Renal cortex interstitium (tissue), 11 donors: ENCODE data around the gene GPC6. TPM values are rescaled to one million over a fixed set of nuclear protein-coding genes. Genes with fewer than 3 reads are reported as not detected.
"Not testable (repeated sequence)": the region's sequence is repeated elsewhere in the genome, so short reads cannot be mapped to it uniquely, and the experiment has no call there.

Experiments
- DNase-seq, 11 donors: peaks; one replicate each; pipeline ENCODE4 v3.0.0-alpha.2; 2013; ENCODE audit warnings: low read depth in 9 of 11, low spot score in 4 of 11; ENCODE audit errors: extremely low read depth in 1 of 11
- polyA plus RNA-seq, 3 donors: library from polyadenylated mRNA; unstranded; fragments of 120-200 nt; gene quantifications; one replicate each; pipeline ENCODE4 v1.2.1, GENCODE V29; 2013; ENCODE audit not compliant: insufficient read length in 3 of 3

Gene GPC6
- polyA plus RNA-seq, 3 donors, result 54.1 to 67.2 (median 57.5) TPM

- DNase-seq, result no peak
Observed at GRCh38 chr13:94198681-94199080, 972.1 kb downstream of the GPC6 start.

DNA sequence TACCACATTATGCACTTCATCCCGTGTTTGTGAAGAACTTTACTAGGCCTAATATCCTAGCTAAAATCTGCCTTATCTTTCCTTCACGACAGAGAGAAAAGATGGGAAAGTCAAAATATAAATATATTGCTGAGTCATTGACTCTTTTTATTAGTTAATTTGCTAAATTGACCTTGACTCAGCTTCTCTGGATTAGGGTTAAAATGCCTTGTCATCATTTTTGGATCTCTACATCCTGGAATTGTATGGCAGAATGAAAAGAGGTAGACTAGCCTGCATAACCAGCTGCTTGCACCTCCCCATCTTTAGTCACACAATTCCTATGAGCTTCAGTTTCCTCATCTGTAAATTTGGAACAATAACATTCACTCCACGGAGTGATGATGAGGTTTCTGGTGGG lies 972.5 kb downstream of the GPC6 start:
- no peak for DNase-seq

DNA sequence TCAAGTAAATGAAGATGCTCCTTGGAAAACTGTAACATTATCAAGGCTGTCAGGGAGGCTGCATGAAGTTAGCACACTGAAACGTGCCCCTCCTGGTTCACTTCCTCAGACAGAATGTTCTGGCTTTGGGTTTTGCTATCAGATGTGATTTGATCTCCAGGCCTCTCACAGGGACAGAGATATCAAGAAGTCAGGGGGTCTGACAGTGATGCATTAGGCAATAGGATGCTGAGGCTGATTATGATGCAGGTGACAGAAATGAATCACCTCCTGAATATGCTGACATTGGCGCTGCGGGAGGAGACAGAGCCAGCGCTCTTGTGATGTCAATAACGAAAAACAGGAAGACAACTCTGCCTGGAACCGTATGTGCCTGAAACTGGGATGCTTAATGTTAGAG lies 974.4 kb downstream of the GPC6 start:
- no peak for DNase-seq

- no peak for DNase-seq
Observed at GRCh38 chr13:94204163-94204562, 977.6 kb downstream of the GPC6 start.

DNA sequence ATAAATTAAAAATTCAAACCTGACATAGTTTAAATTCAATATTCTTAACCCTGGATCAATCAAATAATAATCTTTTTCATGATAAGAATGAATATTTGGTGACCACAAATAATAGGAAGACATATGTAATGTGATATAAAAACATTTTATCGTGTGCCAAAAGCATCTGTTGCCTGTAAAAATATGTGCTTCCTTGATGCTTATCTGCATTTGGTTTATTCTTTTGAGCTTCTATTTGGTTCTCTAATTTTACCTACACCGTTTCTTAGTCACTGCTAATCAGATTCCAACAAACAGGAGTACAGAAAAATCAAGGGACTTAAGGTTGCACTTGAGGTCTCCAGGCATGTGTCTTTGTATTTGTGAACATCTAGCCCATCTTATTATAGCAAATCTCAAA lies 978.3 kb downstream of the GPC6 start:
- DNase-seq, result no peak

DNA sequence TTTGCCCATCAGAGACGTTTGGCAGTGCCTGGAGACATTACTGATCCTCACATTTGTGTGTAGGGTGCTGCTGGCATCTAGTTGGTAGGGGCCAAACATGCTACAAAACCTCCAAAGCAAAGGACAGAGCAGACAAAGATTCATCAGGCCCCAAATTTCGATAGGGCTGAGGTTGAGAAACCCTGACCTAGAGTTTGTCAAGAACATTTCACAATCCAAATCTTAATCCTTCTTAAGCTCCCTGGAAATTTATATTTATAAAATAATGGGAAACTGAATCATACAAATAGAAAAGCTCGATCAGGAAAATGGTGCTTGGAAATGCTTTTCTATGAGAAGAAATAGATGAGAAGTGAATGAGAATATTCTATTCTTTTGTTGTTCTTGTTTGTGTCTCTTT lies 979.3 kb downstream of the GPC6 start:
- DNase-seq, result no peak

DNA sequence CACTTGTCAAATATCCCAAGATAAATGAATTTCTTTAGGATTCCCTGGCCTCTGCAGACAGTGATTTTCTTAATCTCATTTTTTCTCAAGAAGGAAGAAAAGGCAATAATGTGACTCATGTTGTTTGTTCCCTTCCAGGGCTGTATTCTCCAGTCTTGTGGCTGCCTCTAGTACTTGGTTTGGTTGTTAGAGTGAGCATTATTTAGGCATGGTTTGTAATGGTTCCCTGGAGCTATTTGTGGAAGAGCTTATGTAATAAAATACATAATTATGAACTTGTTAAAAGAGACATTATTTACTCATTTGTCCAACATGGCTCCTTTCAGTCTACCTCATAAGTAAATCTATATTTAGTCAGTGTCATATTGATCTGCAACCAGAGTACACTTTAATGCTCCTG lies 982.5 kb downstream of the GPC6 start:
- no peak for DNase-seq

GRCh38 chr13:94209913-94210312 lies 983.3 kb downstream of the GPC6 start:
- DNase-seq, result not testable (repeated sequence)

GRCh38 chr13:94210816-94211215 lies 984.2 kb downstream of the GPC6 start:
- DNase-seq, result peak in 9 of 11 donors; percentile 20 to 46 (median 34)

DNA sequence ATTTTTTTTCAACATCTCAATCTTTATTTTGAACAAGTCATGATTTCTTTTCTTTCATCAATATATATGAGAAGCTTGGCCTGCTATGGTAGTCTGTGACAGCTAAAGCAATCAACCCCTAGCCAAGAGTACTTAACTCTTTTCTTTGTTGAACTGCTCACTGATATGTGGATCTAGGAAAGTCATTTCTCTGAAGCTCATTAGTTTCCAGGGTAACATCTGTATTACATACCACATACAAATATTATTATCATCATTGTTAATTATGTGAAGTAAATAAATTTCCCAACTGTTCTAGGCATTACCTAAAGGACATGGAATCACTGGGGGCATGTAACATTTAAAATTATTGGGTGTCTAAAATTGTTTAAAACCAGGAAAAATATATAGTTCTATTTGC lies 985.6 kb downstream of the GPC6 start:
- DNase-seq, result no peak

DNA sequence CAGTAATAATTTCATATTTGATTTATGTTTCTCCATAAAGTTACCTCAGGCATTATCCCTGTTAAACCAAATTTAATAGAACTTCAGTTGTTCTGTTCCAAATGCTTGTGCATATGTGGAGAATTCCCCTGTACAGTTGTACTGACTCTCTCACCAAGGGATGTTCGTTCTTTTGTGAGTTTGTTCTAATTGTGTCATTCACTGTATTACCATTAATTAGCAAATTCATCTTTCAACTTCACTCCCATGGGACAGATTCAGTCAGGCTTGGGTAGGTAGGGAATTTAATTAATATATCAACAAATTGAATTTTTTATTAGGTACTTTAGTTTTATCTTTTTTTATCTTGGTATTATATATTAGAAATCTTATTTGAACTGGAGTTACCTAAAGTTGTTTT lies 987.5 kb downstream of the GPC6 start:
- no peak for DNase-seq

DNA sequence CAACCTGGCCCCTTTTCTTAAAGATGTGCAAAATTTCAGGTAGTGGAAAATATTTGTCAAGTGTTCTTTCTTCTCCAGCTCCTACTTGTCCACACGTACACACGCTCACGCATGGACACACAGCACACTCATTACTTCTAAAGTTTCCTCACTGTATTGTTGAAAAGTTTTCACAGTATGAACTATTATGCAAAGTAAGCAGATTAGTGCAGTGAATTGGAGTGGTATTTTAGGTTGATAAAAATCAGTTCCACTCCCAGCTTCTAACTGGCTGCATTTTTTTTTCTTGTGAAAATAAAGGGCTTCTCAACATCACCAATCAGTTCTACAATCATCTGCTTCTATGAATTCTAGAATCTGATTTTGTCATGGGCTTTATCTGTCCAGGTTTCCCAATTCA lies 988.4 kb downstream of the GPC6 start:
- DNase-seq, result no peak

DNA sequence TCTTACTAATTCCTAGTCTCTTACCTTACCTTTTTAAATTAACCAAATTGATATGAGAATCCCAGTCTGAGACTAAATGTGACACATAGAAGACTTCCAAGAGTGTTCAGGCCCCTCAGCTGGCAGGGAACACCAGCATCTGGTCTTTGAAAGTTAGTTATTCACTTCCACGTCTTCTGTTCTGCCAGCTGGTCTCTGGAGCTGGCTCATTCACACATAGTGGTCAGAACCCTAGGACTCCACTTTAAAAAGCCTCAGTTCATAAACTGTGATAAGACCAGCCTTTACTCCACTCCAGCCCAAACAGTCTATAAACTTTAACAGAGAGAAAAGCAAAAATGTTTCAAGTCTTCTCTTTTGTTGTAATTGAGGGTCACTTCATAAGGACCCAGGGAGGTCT lies 989.9 kb downstream of the GPC6 start:
- no peak for DNase-seq

GRCh38 chr13:94217370-94217769 lies 990.8 kb downstream of the GPC6 start:
- no peak for DNase-seq

GRCh38 chr13:94218537-94218936 lies 991.9 kb downstream of the GPC6 start:
- DNase-seq, result no peak

DNA sequence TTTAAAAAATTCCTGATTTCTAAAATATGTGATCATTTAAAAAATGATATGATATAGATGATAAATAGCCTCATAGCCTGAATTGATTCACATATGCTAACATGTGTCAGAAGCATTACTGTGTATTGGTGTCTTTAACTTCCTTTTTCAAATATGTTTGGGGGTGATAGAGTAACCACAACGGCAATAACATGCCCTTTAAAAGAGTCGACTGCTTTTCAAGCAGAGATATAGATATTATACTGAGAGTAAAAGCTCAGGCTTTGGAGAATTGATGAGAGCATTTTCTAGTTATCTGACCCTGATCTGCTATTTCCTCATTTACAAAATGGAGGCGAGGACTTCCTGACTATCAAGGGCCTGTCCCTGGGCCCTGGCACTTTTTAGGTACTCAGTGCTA lies 992.3 kb downstream of the GPC6 start:
- DNase-seq, result no peak

- DNase-seq, result no peak
Observed at GRCh38 chr13:94224670-94225069, 998.1 kb downstream of the GPC6 start.

DNA sequence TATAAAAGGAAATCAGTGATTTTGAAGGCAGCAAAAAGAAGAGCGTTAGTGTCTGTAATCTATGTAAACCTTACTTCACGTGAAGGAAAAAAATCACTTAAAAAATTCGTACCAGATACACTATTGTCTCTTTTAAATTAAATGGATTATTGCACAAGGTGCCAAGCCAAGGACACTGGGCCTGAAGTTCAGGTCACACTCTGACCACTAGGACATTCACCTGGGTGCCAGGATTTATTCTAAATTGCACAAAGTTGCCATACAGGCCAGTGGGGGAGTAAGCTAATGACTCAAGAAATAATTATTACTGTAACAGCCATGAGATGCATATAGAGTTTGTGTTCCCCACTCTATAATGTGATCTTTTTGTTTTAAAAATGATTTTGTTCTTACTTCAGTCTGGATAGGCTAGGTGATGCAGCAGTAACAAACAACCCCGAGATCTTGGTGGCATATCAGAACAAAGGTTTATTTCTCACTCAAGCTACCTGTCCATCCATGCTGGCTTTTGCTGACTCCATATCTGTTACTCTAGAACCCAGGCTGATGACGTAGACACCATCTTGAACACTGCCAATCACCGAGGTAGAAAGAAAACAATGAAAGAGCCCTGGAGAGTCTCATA lies 1000.8 kb downstream of the GPC6 start:
- no peak for DNase-seq

GRCh38 chr13:94228763-94229162 lies 1002.2 kb downstream of the GPC6 start:
- DNase-seq, result no peak

DNA sequence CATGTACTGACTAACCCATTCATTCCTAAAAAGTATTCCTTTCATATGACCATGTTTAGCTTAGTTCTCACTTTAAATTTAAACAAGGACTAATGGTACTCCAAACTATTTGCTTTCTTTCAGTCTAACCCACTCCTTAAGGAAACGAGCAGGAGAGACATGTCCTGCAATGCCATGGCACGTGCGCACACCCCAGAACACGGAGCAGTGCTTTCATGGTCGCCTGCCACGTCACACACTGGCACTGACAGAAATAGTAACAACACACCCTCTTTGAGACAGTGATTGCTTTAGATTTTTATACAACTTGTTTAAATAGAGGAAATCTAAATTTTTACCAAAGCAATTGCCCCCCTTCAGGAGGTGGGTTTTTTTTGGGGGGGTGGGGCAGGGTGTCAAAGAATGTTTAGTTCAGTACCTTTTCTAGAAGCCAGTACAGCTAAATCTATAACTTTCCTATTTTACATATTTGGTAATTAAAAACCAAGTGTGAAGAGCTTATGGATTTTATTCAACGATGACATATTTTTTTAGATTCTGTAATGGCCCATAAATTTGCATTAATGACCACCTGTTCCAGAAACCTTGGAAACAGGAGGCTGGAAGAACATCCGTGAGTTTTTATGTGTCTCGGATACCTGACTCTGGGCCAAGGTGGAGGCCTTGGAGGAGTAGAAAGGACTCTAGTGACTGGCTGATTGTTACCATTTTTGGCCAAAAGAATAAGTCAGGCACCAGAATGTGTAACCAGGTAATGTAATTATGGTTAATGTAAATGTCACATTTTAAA lies 1005.7 kb downstream of the GPC6 start:
- no peak for DNase-seq

DNA sequence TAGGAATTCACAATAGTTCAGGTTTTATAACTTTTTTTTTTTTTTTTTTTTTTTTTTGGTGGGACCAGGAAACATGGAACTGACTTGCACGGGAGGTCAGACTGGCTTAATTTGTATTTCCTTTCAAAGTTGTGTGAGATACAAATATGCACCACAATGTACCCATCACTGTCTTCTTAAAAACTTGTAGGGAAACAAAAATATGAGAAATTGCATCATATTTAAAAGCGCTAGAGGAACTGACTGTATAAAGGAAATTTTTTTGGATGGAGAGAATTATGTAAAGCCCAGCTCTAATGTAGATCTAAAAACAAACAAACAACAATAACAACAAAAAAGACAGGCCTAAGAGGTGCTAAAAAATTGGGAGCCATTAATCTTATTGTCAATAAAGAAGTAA lies 1006.3 kb downstream of the GPC6 start:
- DNase-seq, result no peak
